Measurements from ENCODE around the gene UQCRC1.

The UQCRC1 gene

DNA sequence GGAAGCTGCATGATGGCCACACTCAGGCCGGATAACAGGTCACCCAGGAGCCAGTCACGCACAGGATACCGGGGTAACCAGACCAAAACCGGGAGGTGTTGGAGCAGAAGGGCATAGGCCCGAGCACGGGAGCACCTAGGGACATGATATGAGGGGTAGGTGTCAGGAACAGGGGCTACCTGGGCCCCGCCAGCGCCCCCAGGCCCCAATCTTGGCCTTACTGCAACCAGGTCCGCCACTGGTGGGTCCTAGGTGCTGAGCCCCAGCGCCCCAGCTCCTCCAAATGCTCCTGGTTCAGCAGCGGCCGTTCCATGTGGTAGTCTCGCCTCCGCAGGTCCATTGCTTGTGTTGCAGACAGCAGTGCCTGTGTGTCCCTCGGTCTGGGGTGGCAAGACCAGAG, 23.8 kb upstream of the UQCRC1 start:
- no peak for DNase-seq

DNA sequence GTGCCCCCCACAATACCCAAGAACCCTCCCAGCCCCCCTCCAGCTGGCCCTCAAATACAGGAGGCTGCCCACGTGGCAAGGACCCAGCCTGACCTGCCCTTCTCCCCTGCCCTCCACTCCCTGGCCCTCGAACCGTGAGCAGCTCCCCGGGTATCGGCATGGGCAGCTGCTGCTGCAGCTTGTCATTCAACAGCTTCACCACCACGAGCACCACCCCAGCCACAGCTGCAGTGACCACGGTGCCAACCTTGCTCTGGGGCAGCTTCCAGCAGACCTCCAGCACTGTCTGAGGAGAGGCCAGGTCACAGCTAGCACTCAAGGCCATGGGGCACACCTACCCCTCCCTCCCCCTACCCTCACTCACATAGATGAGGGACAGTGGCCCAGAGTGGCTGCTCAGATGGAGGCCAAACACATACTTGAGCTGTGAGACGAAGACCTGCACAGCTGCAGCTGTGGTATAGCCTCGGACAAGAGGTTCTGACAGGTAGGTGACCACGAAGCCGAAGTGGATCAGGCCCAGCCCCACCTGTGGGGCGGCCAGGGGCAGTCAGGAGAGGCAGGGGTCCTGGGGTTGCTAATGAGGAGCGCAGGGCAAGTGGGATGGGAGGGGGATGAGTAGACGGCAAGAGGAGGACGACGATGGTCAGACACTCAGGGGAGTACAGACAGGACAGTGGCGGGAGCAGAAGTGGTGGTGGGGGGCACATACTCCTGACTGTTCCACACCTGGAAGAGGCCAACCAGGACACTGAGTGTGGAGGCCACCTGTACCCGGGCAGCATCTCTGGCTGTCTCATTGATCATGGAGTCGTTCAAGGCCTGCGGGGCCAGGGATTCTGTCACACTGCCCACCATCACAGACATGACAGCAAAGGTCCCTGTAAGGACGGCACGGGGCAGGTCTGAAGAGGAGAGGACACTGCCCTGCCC, 22.3 kb upstream of the UQCRC1 start:
- DNase-seq, result no peak

DNA sequence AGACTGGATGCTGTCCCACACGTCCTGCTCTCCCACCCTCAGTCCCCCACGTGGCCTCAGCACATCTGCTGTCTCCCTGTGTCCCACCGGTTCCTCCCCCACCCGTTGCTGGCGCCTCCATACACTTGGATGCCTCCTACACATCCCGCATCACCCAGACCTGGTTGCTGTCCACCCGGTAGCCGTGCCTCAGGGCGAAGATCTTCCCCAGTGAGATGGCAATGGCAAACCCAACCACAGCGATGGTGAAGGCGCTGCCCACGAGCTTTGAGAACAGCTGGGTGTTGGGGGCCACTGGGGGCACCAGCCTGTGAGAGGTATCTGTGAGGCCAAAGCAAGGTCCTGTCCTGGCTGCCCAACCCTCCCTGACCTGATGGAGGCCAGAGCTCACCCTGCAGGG, 21.4 kb upstream of the UQCRC1 start:
- DNase-seq, result no peak

DNA sequence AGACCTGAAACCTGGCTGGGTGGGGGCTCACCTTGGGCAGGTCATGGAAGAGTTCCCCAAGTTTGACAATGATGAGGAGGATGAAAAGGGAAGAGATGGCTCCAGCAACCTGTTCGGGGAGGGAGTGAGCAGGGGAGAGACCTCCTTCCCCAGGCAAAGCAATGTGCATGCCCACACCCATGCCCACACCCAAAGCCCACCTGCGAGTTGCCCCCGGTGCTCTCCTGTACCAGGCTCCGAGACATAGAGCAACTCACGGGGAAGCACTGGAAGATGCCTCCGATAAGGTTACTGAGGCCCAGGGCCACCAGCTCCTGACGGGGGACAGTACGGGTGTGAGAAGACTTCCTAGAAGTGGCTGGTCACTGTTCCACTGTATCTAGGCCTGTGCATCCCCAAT, 21.0 kb upstream of the UQCRC1 start:
- DNase-seq, result no peak

DNA sequence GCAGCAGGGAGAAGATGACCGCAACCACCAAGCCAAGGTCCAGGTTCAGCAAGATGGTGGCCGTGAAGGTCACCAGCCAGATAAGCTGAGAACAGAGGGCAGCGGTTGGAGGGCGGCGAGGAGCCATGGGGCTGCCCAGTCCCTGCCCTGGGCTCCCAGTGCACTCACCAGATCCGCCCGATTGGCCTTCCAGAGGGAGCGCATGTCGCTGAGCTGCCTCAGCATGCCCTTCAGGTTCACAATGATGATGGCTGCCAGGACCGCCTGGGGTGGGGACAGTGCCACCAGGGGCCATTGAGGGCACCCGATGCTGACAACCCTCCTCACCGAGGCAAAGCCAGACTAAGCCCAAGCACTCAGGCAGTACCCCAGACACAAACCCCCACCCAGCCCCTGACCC, 20.4 kb upstream of the UQCRC1 start:
- DNase-seq, result no peak

DNA sequence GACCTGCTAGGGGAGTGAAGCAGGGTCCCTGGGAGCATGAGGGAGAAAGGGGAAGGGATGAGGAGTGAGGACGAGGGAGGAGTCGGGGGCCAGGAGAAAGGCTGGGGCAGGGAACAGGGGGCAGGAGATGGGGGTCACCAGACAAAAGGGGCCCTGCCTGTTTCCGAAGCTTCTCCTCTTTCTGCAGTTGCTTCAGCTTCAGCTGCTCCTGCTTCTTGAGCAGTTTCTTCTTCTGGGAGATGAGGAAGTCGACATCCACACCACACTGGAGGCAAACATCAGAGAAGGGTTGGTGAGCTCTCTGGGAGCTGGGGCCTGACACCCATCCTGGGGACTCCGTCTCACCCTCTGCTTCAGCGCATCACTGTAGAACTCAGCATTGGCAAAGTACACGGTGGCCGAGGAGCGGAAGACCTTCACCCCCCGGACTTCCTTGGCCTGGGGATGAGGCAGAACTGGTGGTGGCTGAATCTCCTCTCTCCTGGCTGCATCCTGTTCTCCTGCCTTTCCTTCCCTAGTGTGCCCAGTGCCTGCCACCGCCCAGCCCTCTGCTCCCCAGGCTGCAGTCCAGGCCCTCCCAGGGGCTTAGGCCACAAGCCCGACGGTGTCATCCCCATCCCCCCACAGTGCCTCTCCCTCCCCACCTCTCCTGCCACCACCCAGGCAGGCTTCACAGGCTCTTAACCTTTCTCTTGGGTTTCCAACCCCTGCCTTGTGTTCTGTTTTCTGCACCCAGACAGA, 19.0 kb upstream of the UQCRC1 start:
- DNase-seq, result no peak

DNA sequence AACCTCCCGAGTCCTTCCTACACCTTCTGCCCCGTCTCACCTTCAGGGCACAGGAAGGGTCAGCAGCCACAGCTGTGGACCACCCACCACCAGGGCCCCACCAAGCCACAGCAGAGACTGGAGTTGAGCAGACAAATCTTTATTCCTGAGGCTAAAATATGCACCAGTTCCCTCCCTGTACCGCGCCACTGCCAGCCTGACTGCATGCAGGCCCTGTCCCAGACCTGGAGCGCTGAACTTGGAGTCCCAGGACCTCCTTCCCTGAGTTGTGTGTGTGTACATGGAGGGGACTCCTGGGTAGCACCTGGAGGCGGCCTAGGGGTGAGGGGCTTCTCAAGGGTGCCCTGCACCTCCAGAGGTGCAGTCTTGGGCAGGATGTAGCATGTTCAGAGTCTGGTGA, 16.2 kb upstream of the UQCRC1 start:
- no peak for DNase-seq

DNA sequence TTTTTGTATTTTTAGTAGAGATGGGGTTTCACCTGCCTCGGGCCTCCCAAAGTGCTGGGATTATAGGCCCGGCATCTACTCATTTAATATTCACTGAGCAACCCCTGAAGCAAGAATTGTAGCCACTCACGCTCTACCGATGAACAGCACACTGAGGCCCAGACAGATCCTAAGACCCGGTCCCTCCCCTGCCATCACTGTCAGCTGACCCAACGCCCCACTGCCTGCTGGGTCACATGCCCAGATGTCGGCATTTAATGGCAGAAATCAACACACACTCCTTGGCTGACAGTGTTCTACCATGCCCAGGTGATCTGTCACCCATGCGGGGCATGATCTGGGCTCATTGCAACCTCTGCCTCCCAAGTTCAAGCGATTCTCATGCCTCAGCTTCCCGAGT, 15.3 kb upstream of the UQCRC1 start:
- DNase-seq, result no peak

DNA sequence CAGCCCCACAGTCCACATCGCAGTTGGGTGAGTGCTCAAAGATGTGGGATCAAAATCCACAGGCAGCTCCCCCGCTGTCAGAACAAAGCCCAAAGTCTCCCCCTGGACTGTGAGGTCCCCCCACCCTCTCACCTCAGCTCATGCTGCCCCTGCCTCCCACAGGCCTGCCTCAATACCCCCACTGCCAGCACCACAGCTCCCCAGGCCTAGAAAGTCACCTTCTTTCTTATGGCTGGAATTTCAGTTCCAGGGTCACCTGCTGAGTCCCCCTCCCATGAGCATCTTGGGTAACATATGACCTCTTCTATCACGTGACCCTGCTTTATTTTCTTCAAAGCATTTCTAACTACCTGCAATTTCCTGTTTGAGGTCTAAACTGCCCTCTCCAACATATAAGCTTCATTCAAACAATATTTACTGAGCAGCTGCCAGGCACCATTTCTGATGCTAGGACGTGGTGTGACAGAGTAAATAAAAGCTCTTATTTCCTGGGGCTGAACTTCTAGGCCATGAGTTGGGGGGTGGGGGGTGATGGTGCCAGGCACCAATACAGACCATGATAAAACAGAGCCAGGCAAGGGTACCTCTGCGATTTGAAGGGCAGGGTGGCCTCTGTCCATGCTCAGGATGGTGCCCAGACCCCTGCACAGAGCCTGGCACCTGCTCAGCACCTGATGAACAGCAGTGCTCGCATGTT, 14.6 kb upstream of the UQCRC1 start:
- no peak for DNase-seq

DNA sequence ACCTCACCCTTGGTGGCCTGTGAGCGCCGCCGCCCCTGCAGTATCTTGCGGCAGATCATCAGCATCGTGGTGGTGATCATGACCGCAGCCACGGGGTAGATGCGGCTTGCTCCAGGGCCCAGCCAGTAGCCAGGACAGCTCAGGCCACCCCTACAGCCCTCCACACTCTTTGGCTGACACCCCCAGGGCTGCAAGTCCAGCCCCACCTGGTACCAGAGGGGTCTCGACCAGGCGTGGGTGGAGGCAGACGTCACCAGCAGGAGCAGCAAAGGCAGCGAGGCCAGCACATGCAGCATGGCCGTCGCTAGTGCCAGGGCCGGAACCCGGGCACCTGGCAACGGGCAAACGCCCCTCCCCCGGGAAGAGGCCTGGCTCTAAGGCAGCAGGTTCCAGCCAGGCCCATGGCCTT, 12.0 kb upstream of the UQCRC1 start, which contains the start of gene TMEM89:
TSS of gene TMEM89 (minus strand) at position 309 of the 409 bp plus-strand sequence. CDS start at position 296, 13 bp downstream.
- DNase-seq, result no peak

DNA sequence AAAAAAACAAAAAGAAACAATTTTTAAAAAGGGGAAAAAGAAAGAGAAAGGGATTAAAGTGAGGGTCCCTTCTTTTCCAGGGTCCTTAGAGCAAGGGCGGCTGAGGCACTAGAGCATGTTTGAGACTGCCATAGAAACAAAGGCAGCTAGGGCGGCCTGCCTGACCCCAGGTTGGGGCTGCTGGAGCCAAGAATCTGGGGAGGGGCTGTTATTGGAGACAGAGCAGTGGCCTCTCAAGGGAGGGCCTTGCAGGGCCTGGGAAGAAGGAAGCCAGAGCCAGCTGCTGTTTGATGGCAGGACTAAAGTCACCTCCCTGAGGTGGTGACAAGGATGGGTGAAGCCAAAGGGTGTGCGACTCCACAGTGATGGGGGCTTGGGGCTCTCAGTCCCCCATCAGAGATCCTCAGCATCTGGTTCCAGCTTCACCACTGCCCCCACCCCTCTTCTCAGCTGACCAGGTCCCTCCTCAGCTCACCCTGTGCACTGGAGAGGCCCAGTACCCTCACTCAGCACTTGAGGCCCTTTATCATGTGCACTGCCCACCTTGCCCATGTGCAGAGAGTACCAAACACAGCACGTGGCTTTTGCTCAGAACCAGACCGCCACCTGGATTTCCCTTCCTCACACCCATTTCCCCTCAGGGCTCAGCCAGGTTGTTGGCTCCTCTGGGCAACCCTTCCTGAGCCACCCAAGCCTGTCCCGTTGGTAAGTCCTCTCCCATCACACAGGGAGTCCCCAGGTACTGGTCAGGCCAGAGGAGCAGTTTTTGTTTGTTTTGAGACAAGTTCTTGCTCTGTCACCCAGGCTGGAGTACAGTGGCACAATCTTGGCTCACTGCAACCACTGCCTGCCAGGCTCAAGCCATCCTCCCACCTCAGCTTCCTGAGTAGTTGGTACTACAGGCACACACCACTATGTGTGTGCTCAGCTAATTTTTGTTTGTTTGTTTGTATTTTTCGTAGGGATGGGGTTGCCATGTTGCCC, 10.4 kb upstream of the UQCRC1 start:
- no peak for DNase-seq

DNA sequence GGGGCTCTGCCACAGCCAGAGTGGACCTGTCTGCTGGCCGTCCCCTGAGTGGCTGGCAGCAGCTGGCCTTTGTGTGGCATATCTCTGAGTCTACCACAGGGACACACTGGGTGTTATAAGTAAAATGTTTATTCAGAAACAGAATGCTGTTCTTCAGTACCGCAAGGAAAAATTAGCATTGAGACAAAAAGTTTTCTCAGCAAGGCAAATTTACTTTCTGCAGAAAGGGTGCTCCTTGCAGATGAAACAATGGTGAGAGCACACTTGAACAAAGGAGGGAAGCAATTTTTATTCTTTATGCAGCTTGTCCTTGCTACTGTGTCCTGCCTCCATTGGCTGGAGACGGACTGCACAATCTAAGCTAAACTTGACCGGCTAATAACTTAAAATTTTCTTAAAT, 8.1 kb upstream of the UQCRC1 start:
- no peak for DNase-seq

DNA sequence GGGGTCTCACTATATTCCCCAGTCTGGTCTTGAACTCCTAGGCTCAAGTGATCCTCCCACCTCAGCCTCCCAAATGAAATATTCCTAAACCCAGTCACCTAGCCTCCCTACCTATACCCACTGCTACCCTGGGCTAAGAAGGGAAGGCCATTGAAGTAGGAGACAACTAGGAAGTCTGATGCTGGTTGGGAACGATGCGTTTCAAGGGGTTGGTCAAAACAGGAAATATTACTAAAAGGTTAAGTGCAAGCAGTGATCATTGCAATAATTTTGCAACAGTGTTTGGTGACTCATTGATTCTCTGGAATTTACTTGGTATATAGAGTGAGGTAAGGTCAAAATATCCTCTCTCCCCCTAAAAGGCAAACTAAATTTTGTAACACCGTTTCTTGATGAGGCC, 4.6 kb upstream of the UQCRC1 start:
- DNase-seq, result no peak

DNA sequence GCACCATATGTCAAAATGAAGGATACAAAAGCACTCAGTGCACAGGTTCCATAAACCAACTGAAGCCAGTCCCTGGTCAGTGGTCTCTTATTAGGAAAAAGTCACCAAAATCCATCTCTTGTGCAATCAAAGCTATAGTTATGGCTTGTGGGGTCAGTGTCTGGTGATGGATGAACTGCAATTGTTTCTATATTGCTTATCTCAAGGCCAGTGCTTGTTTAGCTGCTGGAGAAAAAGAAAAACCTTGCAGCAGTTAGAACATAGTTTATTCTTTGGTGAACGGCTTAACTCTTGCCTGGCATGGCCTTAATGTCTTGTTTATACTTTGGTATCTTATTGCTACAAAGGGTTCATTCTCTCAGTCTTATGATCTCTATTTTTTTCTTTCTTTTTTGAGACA, 2.9 kb upstream of the UQCRC1 start:
- DNase-seq, result no peak

DNA sequence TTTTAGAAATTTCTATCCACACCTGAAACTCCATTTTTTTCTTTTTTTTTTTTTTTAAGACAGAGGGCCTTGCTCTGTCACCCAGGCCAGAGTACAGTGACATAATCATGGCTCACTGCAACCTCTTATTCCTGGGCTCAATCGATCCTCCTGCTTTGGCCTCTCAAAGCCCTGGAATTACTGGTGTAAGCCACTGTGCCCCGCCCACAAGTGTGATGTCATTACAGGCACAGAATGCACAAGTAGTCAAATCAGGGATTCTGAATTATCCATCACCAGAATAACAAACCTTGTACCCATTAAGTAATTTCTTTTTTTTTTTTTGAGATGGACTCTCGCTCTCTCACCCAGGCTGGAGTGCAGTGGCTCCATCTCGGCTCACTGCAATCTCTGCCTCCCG, 1.9 kb downstream of the UQCRC1 start:
- DNase-seq, result no peak

DNA sequence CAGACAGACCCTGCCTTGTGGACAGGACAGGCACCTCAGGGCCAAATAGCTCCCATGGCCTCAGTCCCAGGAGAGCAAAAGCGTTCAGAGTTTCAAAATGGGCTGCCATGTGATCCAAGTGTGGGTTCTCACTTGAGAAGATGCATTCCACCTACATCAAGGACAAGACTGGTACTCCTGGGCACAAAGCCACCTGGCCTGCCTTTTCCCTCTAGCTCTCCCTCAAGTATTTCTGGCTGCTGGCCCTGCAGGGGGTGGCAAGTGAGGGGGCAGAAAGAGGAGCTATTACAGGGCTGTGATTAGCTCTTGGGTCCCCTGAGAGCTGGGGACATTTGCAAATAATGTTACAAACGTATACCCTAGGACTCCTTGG, 7.8 kb downstream of the UQCRC1 start:
- no peak for DNase-seq

DNA sequence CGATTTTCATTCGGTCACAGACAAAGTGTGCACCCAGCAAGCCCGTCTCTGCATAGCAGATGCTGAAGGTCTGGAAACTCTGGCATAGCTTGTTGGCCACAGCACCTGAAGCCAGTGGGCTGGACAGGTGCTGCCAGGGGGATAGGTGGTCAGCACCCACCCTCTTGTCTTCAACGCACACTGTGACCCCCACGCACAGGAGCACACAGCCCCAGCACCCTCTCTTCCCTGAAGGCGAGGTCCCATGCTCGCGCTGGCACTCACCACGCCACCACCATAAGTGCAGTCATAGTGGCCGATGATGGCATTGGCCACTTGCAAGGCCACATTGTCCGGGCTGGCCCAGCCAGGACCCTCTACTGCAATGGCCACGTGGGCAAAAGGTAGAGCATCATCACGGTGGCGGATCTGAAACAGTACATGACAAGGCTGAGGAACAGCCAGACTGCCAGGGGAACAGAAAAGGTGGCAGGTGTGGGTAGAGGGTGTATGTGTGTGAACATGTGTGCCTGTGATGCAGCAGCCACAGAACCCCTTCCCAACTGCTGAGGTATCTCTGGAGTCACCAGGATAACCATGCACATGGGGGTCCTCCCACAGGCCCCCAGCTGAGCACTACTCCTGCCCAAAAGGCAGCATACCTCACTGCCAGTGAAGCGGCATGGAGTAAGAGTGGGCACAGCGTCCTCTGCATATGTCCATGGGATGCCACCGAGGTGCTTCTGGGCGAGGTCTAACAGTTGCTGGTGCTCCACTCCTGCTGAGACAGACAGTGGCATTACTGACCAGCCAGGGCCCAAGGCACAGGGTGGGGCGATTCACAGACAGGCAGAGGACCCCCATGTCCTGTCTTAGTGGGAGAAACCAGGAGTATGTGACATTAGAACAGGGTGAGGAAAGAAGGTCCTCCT, 8.5 kb downstream of the UQCRC1 start:
- no peak for DNase-seq

DNA sequence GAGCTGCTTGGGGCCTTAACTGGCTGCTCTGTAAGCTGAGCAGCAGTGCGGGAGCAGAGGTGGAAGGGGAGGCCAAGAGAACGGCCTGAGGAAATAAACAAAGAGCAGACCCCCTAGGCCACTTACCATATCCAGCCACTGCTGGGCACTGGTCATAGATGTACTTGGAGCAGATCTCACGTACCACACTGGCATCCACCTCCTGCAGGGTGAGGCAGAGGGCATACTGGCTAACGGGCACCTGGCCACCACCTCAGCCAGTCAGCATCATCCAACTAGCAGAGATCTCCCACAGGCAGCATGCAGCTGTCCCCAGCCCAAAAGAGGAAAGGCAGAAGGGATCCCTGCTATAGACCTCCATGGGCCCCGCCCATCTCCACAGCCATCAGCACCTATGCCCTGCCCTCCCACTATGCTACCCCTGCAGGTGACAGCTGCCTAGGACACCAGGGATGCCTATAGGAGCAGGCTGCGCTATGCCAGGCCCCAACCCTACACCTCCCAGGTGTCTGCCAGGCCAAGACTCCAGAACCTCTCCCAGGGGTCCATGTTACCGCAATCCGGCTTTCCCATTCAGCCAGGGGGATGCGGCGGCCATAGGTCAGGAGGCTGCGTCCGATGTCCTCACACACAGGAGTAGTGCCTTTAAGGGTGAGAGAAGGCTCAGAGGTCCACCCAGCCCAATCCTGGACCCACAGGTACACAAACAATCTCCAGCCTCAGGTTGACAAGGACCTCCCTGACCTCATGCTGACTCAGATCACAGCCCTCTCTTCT, 9.7 kb downstream of the UQCRC1 start:
- DNase-seq, result no peak

DNA sequence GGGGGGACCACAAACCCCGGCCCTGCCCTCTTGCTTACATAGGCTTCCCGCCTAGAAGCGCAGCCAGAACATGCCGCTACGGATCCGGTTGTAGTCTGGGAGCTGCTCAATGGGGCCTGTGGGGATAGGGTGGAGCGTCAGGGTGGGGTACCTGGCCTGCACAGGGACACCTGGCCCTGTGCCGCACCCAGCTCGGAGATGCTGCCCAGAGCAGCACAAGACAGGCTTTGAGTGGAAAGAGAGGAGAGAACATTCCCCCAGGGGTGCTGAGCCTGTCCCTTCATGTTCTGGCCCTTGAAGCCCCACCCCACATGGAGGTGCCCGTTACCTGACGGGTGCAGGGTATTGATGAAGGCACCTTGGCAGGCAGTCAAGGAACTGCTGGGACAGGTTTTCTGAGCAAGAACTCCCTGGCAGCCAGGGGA, 10.4 kb downstream of the UQCRC1 start:
- no peak for DNase-seq

DNA sequence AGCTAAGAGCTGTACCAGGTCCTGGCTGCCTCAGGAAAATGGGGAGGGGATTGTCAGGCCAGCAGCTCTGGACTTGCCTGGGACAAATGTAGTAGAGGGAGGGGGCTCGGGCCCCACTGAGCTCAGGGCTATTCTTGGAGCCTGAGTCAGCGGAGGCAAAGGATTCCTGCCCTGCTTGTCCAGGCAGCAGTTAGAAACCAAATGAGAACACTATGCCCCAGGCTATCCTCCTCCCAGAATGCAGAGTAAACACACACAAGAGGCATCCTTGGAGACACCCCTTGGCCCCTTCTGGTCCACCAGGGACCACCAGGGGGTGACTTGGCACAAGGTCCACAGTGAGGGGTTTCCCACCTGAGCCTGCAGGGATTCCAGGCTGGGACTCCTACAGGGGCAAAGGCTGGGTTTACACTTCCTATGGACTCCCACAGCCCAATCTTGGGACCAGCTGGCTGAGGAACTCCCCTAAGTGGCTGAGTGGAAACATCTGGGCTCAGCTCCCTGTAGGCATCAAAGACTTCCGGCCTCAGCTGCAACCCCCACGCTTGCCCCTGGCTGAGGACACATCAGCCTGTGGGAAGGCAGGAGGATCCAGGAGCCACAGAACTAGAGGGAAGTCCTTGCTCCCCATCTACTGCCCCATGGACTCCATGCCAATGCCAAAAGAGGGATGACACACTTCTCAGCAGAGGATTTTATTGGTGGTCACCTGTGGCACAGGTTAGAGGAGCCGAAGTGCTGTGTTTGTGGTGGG, 10.9 kb downstream of the UQCRC1 start:
- DNase-seq, result no peak
